ENCODE results near the gene ZBTB20. TPM values are rescaled to one million over a fixed set of nuclear protein-coding genes. Genes with fewer than 3 reads are reported as not detected.

ZBTB20 gene
- polyA plus RNA-seq, 1 of the 3 experiments (the other 2 are of a cell fraction) = 0.43 TPM

DNA sequence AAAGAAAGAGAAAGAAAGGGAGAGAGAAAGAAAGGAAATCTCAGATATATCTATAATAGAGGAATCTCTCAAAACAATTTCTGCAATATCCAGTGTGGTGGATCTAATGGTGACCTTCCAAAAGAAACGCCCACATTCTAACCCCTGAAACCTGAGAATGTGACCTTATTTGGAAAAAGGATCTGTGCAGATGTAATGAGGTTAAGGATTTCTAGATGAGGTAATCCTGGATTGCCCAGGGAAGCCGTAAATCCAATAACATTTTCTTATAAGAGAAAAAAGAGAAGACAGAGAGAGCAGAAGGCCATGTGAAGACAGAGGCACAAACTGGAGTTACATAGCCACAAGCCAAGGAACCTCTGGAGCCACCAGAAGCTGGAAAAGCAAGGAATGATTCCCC is 307.6 kb downstream of the ZBTB20 start:
- Histone ChIP-seq H3K27ac (ENCODE audit: low read depth in 2 of 2, low read length in 1 of 2) (no peak overlapping the region; a peak in 1 of 4 replicates), H3K9me2 (no peaks in the 10 kb centered on the region), H3K36me3 (replicated peaks in 1 of 2; ENCODE audit: control insufficient read depth in 1 of 2, insufficient read depth in 2 of 2, low read length in 1 of 2) (no peaks in the 10 kb centered on the region), H3F3A (replicated peaks; ENCODE audit: insufficient read depth) (no peaks in the 10 kb centered on the region), H4K20me1 (ENCODE audit: insufficient read depth) (no peaks in the 10 kb centered on the region), H2AFZ (ENCODE audit: low read depth) (no peak overlapping the region), H3K79me2 (ENCODE audit: insufficient read depth) (no peaks in the 10 kb centered on the region), H3K4me3 (ENCODE audit: low read depth in 2 of 2, low read length in 1 of 2) (no peak overlapping the region), H3K9me3 (no peaks in the 10 kb centered on the region), H3K4me1 (ENCODE audit: control insufficient read depth in 1 of 2, insufficient read depth in 2 of 2, low read depth in 1 of 2, low read length in 1 of 2) (peaks cover 0 to 8% of the 10 kb centered on the region in 2 experiments; a peak in 2 of 4 replicates), H3K9ac (no peak overlapping the region), H3K27me3 (ENCODE audit: insufficient read depth) (no peaks in the 10 kb centered on the region), H3K4me2 (no peak overlapping the region)
- no peak for TF ChIP-seq RXRA (IDR thresholded peaks at IDR 0.05; ENCODE audit: borderline replicate concordance, low read depth)
- TF ChIP-seq, protein P1, sequence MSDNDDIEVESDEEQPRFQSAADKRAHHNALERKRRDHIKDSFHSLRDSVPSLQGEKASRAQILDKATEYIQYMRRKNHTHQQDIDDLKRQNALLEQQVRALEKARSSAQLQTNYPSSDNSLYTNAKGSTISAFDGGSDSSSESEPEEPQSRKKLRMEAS (IDR thresholded peaks at IDR 0.05; ENCODE audit: low read depth) = no peak
- TF ChIP-seq, protein P2, sequence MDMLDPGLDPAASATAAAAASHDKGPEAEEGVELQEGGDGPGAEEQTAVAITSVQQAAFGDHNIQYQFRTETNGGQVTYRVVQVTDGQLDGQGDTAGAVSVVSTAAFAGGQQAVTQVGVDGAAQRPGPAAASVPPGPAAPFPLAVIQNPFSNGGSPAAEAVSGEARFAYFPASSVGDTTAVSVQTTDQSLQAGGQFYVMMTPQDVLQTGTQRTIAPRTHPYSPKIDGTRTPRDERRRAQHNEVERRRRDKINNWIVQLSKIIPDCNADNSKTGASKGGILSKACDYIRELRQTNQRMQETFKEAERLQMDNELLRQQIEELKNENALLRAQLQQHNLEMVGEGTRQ (IDR thresholded peaks at IDR 0.05; ENCODE audit: borderline replicate concordance, low read depth, low read length) = no peak
- TF ChIP-seq POLR2AphosphoS5 (IDR thresholded peaks at IDR 0.05; ENCODE audit: low read depth, low read length) = no peak
- TF ChIP-seq CHD2 (IDR thresholded peaks at IDR 0.05; ENCODE audit: low read length, partially characterized antibody) = no peak
- no peak for TF ChIP-seq FOSL2 (IDR thresholded peaks at IDR 0.05; ENCODE audit: borderline replicate concordance, low read depth)
- no peak for TF ChIP-seq RCOR1 (IDR thresholded peaks at IDR 0.05; ENCODE audit: low read length)
- TF ChIP-seq FOXJ3 (CRISPR knock-in tag; IDR thresholded peaks at IDR 0.05) = no peak
- TF ChIP-seq, protein P3, sequence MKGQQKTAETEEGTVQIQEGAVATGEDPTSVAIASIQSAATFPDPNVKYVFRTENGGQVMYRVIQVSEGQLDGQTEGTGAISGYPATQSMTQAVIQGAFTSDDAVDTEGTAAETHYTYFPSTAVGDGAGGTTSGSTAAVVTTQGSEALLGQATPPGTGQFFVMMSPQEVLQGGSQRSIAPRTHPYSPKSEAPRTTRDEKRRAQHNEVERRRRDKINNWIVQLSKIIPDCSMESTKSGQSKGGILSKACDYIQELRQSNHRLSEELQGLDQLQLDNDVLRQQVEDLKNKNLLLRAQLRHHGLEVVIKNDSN (IDR thresholded peaks at IDR 0.05; ENCODE audit: borderline replicate concordance, low read depth) = no peak
- no peak for TF ChIP-seq RAD21 (IDR thresholded peaks at IDR 0.05; ENCODE audit: low read length)
- TF ChIP-seq SIN3A (IDR thresholded peaks at IDR 0.05; ENCODE audit: borderline replicate concordance, low read depth, low read length) = no peak
- TF ChIP-seq MXI1 (IDR thresholded peaks at IDR 0.05; ENCODE audit: low read depth, low read length) = no peak
- TF ChIP-seq GABPA (IDR thresholded peaks at IDR 0.05; ENCODE audit: low read depth) = no peak
- TF ChIP-seq, protein P4, sequence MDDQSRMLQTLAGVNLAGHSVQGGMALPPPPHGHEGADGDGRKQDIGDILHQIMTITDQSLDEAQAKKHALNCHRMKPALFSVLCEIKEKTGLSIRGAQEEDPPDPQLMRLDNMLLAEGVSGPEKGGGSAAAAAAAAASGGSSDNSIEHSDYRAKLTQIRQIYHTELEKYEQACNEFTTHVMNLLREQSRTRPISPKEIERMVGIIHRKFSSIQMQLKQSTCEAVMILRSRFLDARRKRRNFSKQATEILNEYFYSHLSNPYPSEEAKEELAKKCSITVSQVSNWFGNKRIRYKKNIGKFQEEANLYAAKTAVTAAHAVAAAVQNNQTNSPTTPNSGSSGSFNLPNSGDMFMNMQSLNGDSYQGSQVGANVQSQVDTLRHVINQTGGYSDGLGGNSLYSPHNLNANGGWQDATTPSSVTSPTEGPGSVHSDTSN (IDR thresholded peaks at IDR 0.05) = no peak
- TF ChIP-seq, protein P5, sequence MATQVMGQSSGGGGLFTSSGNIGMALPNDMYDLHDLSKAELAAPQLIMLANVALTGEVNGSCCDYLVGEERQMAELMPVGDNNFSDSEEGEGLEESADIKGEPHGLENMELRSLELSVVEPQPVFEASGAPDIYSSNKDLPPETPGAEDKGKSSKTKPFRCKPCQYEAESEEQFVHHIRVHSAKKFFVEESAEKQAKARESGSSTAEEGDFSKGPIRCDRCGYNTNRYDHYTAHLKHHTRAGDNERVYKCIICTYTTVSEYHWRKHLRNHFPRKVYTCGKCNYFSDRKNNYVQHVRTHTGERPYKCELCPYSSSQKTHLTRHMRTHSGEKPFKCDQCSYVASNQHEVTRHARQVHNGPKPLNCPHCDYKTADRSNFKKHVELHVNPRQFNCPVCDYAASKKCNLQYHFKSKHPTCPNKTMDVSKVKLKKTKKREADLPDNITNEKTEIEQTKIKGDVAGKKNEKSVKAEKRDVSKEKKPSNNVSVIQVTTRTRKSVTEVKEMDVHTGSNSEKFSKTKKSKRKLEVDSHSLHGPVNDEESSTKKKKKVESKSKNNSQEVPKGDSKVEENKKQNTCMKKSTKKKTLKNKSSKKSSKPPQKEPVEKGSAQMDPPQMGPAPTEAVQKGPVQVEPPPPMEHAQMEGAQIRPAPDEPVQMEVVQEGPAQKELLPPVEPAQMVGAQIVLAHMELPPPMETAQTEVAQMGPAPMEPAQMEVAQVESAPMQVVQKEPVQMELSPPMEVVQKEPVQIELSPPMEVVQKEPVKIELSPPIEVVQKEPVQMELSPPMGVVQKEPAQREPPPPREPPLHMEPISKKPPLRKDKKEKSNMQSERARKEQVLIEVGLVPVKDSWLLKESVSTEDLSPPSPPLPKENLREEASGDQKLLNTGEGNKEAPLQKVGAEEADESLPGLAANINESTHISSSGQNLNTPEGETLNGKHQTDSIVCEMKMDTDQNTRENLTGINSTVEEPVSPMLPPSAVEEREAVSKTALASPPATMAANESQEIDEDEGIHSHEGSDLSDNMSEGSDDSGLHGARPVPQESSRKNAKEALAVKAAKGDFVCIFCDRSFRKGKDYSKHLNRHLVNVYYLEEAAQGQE (IDR thresholded peaks at IDR 0.05; ENCODE audit: low read depth, low read length) = no peak
- no peak for TF ChIP-seq NRF1 (IDR thresholded peaks at IDR 0.05; ENCODE audit: low read depth, low read length)
- TF ChIP-seq, protein P6, sequence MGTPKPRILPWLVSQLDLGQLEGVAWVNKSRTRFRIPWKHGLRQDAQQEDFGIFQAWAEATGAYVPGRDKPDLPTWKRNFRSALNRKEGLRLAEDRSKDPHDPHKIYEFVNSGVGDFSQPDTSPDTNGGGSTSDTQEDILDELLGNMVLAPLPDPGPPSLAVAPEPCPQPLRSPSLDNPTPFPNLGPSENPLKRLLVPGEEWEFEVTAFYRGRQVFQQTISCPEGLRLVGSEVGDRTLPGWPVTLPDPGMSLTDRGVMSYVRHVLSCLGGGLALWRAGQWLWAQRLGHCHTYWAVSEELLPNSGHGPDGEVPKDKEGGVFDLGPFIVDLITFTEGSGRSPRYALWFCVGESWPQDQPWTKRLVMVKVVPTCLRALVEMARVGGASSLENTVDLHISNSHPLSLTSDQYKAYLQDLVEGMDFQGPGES (IDR thresholded peaks at IDR 0.05; ENCODE audit: low read depth, low read length) = no peak
- TF ChIP-seq TCF12 (IDR thresholded peaks at IDR 0.05) = no peak
- TF ChIP-seq NFIC (IDR thresholded peaks at IDR 0.05; ENCODE audit: borderline replicate concordance) = no peak
- TF ChIP-seq TAF1 (IDR thresholded peaks at IDR 0.05; ENCODE audit: borderline replicate concordance, low read depth, low read length) = no peak
- WGBS (ENCODE audit: low lambda C conversion rate) = 89% methylated on average over 2 of the region's 2 CpGs
- CTCF ChIA-PET = no interaction called here
- POLR2A ChIA-PET = no interaction called here
- no peak for DNase-seq

Data from SK-N-SH (cell line).